Thyroid gland (tissue), 4 donors: ENCODE results near the gene PSAP. TPM values are rescaled to one million over a fixed set of nuclear protein-coding genes. Genes with fewer than 3 reads are reported as not detected.

Experiments
- DNase-seq, 2 donors: peaks; one replicate each; pipeline ENCODE4 v3.0.0-alpha.2; 2019
- H3K27ac ChIP-seq, 3 donors: fragments of 200-600 bp; sonication (generic); 1 replicate in 2 of 3; 2 replicates in 1 of 3; pipeline ENCODE4 v1.5.1; 2016 to 2019; ENCODE audit warnings: mild to moderate bottlenecking in 1 of 3, moderate library complexity in 1 of 3
- H3K27me3 ChIP-seq: fragments of 200-600 bp; sonication (generic); one replicate; pipeline ENCODE4 v1.5.1; 2019
- H3K36me3 ChIP-seq, 2 donors: fragments of 200-600 bp; sonication (generic); one replicate each; pipeline ENCODE4 v1.5.1; 2016 to 2019
- H3K4me1 ChIP-seq, 2 donors: fragments of 200-600 bp; sonication (generic); one replicate each; pipeline ENCODE4 v1.5.1; 2017 to 2019
- H3K4me3 ChIP-seq, 3 donors: fragments of 200-600 bp; sonication (generic); replicated peaks in 1 of 3; 1 replicate in 2 of 3; 2 replicates in 1 of 3; pipeline ENCODE4 v1.5.1; 2016; ENCODE audit warnings: mild to moderate bottlenecking in 1 of 3
- H3K9me3 ChIP-seq: fragments of 200-600 bp; sonication (generic); one replicate; pipeline ENCODE4 v1.5.1; 2017
- CTCF ChIP-seq, 6 experiments: fragments of 200-600 bp in 3 of 6; fragments of 450-650 bp in 3 of 6; sonication (generic) in 3 of 6; IDR thresholded peaks; one replicate each; pipeline ENCODE4 v1.5.1; 2016 to 2019; ENCODE audit warnings: antibody characterized with exemption in 6 of 6, mild to moderate bottlenecking in 2 of 6, inconsistent platforms in 1 of 6, moderate library complexity in 1 of 6
- POLR2A ChIP-seq, 2 donors: fragments of 450-650 bp; IDR thresholded peaks; one replicate each; pipeline ENCODE4 v1.6.1; 2017; ENCODE audit warnings: antibody characterized with exemption in 2 of 2, mild to moderate bottlenecking in 2 of 2, moderate library complexity in 1 of 2
- WGBS, 2 donors: methylation state at CpG; one replicate each; pipeline ENCODE4 v1.1.5; 2017; 5-methylcytosine and 5-hydroxymethylcytosine counted together
- intact Hi-C: fragments of 100-400 bp; cut with DNase I; formaldehyde crosslinking; loops from one replicate; pipeline ENCODE4 v1.15.1; 2023
- microRNA-seq: library from miRNA; unstranded; fragments of <30 nt; microRNA quantifications from one replicate; pipeline ENCODE4, GENCODE V29; 2016
- small RNA-seq: library from RNA; depleted of rRNA; stranded (forward); fragments of <200 nt; gene quantifications from one replicate; pipeline ENCODE3, GENCODE V24; 2016
- total RNA-seq, 4 donors: library from RNA; depleted of rRNA; stranded (reverse); fragments of >200 nt; gene quantifications; one replicate each; pipeline ENCODE4 v1.2.3, GENCODE V29; 2016

PSAP gene
- total RNA-seq, 4 donors from 2014 or later = 978 to 1,211 (median 1,123) TPM

- Histone ChIP-seq H3K4me3 (no peak overlapping the region), H3K27ac (peak overlapping the region; percentile 52 to 87 (median 85)), H3K27me3 (no peaks in the 10 kb centered on the region), H3K36me3 (no peaks in the 10 kb centered on the region), H3K4me1 (peaks cover 15 to 89% of the 10 kb centered on the region in 2 donors), H3K9me3 (no peaks in the 10 kb centered on the region)
- intact Hi-C loops = no loop called here
- 55 to 66% methylated on average over 5 of the region's 5 CpGs for WGBS, 2 donors
- DNase-seq = no peak
- TF ChIP-seq CTCF (IDR thresholded peaks at IDR 0.05) = no peak
- no peak for TF ChIP-seq POLR2A (IDR thresholded peaks at IDR 0.05)
Measured at GRCh38 chr10:71769279-71769823, 81.7 kb downstream of the PSAP start.

- intact Hi-C loops = no loop called here
- Histone ChIP-seq H3K27me3 (no peaks in the 10 kb centered on the region), H3K27ac (peak overlapping the region; percentile 52 to 87 (median 85)), H3K9me3 (no peaks in the 10 kb centered on the region), H3K36me3 (no peaks in the 10 kb centered on the region), H3K4me3 (no peak overlapping the region), H3K4me1 (peaks cover 10 to 90% of the 10 kb centered on the region in 2 donors)
- no peak for TF ChIP-seq CTCF (IDR thresholded peaks at IDR 0.05)
- no peak for TF ChIP-seq POLR2A (IDR thresholded peaks at IDR 0.05)
- WGBS, 2 donors = 46 to 69% methylated on average over 10 of the region's 10 CpGs
- DNase-seq = no peak
Measured at GRCh38 chr10:71767420-71768035, 83.5 kb downstream of the PSAP start.

- H3K9me3 ChIP-seq = no peaks in the 10 kb centered on the region
- intact Hi-C loops = no loop called here
- 63 to 69% methylated on average over 7 to 10 of the region's 10 CpGs for WGBS, 2 donors
- DNase-seq = peak in 1 of 2 donors; percentile 29
- no peak overlapping the region for H3K4me3 ChIP-seq
- H3K36me3 ChIP-seq = no peaks in the 10 kb centered on the region
- H3K27ac ChIP-seq = peak overlapping the region; percentile 52 to 87 (median 85)
- H3K27me3 ChIP-seq = no peaks in the 10 kb centered on the region
- peaks cover 10 to 86% of the 10 kb centered on the region in 2 donors for H3K4me1 ChIP-seq
- TF ChIP-seq CTCF (IDR thresholded peaks at IDR 0.05) (no peak), POLR2A (IDR thresholded peaks at IDR 0.05) (no peak)
Measured at GRCh38 chr10:71766717-71767419, 84.2 kb downstream of the PSAP start.

Small RNA genes within 50 kb of the gene (microRNA-seq; reads per million reads assigned to microRNA genes)
- not detected for gene MIR7152

Small RNA genes within 50 kb of the gene (small RNA-seq; reads per million reads assigned to genes)
- gene MIR7152 = not detected
- gene RNU7-38P = not detected

Other genes with a start within 250 kb of the PSAP start
- not detected for gene C10orf105, start 131.5 kb downstream of the PSAP start, total RNA-seq
- gene VSIR, start 77.7 kb downstream of the PSAP start, total RNA-seq = 10 to 100 TPM; 20.0 to 27.2 (median 21.3) TPM
- 10 to 100 TPM in 3 of 4 donors, 1 to 10 TPM in 1; 8.6 to 16.9 (median 14.0) TPM for gene CHST3, start 113.1 kb upstream of the PSAP start, total RNA-seq
- 10 to 100 TPM in 3 of 4 donors, 1 to 10 TPM in 1; 4.3 to 17.6 (median 13.5) TPM for gene SPOCK2, start 237.3 kb upstream of the PSAP start, total RNA-seq